ENCODE data around the gene PWWP2B.

DNA sequence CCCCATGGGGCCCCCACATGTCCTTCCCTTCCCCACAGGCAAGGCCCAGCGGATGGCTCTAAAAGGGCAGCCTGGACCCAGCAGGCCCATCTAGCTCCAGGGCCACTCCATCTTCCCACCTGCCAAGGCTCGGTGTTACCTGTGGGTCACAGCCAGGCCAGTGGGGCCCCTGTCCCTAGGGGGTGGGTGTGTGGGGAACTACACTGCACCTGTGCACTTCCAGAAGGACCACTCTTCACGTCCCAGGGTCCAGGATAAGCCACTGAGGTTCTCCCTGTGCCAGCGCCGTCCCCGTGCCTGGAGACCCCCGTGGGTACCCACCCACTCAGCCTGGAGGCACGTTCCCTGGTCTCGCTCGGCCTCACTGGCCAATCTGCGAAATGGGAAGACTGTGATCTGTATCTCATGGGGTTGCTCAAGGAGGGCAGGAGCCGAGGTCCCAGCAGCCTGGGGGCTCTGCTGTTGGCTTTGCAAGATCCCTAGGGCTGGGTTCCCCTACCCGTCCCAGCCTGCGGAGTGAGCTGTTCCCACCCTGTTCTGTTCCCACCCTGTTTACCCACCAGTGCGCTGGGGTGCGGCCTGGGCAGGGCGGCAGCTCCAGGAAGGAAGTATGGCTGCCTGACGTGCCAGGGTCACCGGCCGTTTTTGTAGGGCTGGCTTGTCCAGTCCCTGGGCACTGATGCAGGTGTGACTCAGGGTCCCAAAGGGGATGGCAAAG lies 4.6 kb downstream of the PWWP2B start:
- TF ChIP-seq, protein P1, sequence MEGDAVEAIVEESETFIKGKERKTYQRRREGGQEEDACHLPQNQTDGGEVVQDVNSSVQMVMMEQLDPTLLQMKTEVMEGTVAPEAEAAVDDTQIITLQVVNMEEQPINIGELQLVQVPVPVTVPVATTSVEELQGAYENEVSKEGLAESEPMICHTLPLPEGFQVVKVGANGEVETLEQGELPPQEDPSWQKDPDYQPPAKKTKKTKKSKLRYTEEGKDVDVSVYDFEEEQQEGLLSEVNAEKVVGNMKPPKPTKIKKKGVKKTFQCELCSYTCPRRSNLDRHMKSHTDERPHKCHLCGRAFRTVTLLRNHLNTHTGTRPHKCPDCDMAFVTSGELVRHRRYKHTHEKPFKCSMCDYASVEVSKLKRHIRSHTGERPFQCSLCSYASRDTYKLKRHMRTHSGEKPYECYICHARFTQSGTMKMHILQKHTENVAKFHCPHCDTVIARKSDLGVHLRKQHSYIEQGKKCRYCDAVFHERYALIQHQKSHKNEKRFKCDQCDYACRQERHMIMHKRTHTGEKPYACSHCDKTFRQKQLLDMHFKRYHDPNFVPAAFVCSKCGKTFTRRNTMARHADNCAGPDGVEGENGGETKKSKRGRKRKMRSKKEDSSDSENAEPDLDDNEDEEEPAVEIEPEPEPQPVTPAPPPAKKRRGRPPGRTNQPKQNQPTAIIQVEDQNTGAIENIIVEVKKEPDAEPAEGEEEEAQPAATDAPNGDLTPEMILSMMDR (IDR thresholded peaks at IDR 0.05; ENCODE audit: extremely low read depth in 1 of 2, insufficient read depth in 1 of 2, low read depth in 1 of 2, low read length in 2 of 2) = no peak
- TF ChIP-seq POLR2A (IDR thresholded peaks at IDR 0.05; ENCODE audit: low read depth, low read length) = no peak
- TF ChIP-seq POLR2AphosphoS5 (IDR thresholded peaks at IDR 0.05; ENCODE audit: insufficient read depth, low read depth, low read length) = no peak
- no peak for TF ChIP-seq JUN (IDR thresholded peaks at IDR 0.05; ENCODE audit: borderline replicate concordance, insufficient read depth, insufficient read length, low read depth)
- TF ChIP-seq, protein P2, sequence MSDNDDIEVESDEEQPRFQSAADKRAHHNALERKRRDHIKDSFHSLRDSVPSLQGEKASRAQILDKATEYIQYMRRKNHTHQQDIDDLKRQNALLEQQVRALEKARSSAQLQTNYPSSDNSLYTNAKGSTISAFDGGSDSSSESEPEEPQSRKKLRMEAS (IDR thresholded peaks at IDR 0.05; ENCODE audit: insufficient read depth, insufficient read length) = no peak
- no peak for TF ChIP-seq EZH2 (IDR thresholded peaks at IDR 0.05; ENCODE audit: borderline replicate concordance, low read depth, low read length, severe bottlenecking)
- no peak for TF ChIP-seq MYC (IDR thresholded peaks at IDR 0.05; ENCODE audit: low read depth, low read length)
- no peak for TF ChIP-seq FOS (IDR thresholded peaks at IDR 0.05; ENCODE audit: borderline replicate concordance, insufficient read depth, low read length)
